IMR-90 (cell line): Measurements from ENCODE around the gene LARGE2. TPM values are rescaled to one million over a fixed set of nuclear protein-coding genes. Genes with fewer than 3 reads are reported as not detected.
A peak's percentile ranks its signal among the peaks of the same experiment; 100 is the strongest.

Source experiments
- ATAC-seq: fragments of 200-7000 bp; cut with Tn5 transposase; 2 replicates; pipeline ENCODE4 v1.9.1; 2020; ENCODE audit warnings: low read depth, mild to moderate bottlenecking, moderate library complexity
- BruUV-seq: library from RNA; stranded (reverse); fragments of 400-500 nt; replicated peaks from 2 replicates; lab custom pipeline; 2021; lab: Mats Ljungman, UMichigan
- CTCF ChIA-PET: fragments of 300-600 bp; formaldehyde crosslinking; extraction: SDS; loops from one replicate; lab custom pipeline; 2021; ENCODE audit warnings: antibody characterized with exemption; lab: Yijun Ruan, JAX
- POLR2A ChIA-PET: fragments of 300-600 bp; sonication (Branson Sonifier 250); formaldehyde crosslinking; loops from one replicate; lab custom pipeline; 2022; ENCODE audit warnings: antibody characterized with exemption; ENCODE audit not compliant: unreplicated experiment; lab: Charles Lee
- DNase-seq: peaks from one replicate; pipeline ENCODE4 v3.0.0; 2013
- H2AFZ ChIP-seq: replicated peaks from 2 replicates; pipeline ENCODE3; 2013; ENCODE audit warnings: low read length, mild to moderate bottlenecking; ENCODE audit not compliant: poor library complexity
- H2AK5ac ChIP-seq: 2 replicates; pipeline ENCODE4 v1.6.1; 2013; ENCODE audit warnings: low read depth, low read length, inconsistent platforms
- H2AK9ac ChIP-seq: replicated peaks from 2 replicates; pipeline ENCODE3; 2013; ENCODE audit warnings: mild to moderate bottlenecking, low read depth, low read length, moderate library complexity; ENCODE audit not compliant: poor library complexity
- H2BK120ac ChIP-seq: 2 replicates; pipeline ENCODE4 v1.6.1; 2013; ENCODE audit warnings: low read depth, low read length, inconsistent platforms
- H2BK15ac ChIP-seq: 3 replicates; pipeline ENCODE4 v1.6.1; 2013; ENCODE audit warnings: low read depth, low read length, inconsistent platforms
- H2BK20ac ChIP-seq: 2 replicates; pipeline ENCODE4 v1.6.1; 2013; ENCODE audit warnings: low read depth, mild to moderate bottlenecking, inconsistent platforms, low read length, moderate library complexity
- H2BK5ac ChIP-seq: 2 replicates; pipeline ENCODE4 v1.6.1; 2013; ENCODE audit warnings: mild to moderate bottlenecking, low read depth, low read length, inconsistent platforms; ENCODE audit not compliant: poor library complexity, severe bottlenecking
- H3K14ac ChIP-seq: replicated peaks from 2 replicates; pipeline ENCODE4 v1.6.1; 2013; ENCODE audit warnings: low read depth, low read length, inconsistent platforms
- H3K18ac ChIP-seq: 2 replicates; pipeline ENCODE4 v1.6.1; 2013; ENCODE audit warnings: low read depth, low read length, control low read depth
- H3K23ac ChIP-seq: 2 replicates; pipeline ENCODE4 v1.6.1; 2013; ENCODE audit warnings: low read depth, low read length, inconsistent platforms
- H3K27ac ChIP-seq: 2 replicates; pipeline ENCODE4 v1.5.1; 2013; ENCODE audit warnings: mild to moderate bottlenecking, control low read depth, low read length; ENCODE audit not compliant: insufficient read depth
- H3K27me3 ChIP-seq: 2 replicates; pipeline ENCODE4 v1.6.1; 2013; ENCODE audit warnings: low read length; ENCODE audit not compliant: control insufficient read depth, insufficient read depth
- H3K36me3 ChIP-seq: 2 replicates; pipeline ENCODE4 v1.6.1; 2013; ENCODE audit warnings: low read length, mixed read lengths; ENCODE audit not compliant: control insufficient read depth, insufficient read depth
- H3K4ac ChIP-seq: 2 replicates; pipeline ENCODE4 v1.6.1; 2013; ENCODE audit warnings: low read depth, low read length, inconsistent platforms
- H3K4me1 ChIP-seq: 2 replicates; pipeline ENCODE4 v1.6.1; 2013; ENCODE audit warnings: low read length, mixed read lengths; ENCODE audit not compliant: control insufficient read depth, insufficient read depth
- H3K4me2 ChIP-seq: 2 replicates; pipeline ENCODE4 v1.6.1; 2013; ENCODE audit warnings: low read depth, mild to moderate bottlenecking, control low read depth, low read length, moderate library complexity
- H3K4me3 ChIP-seq: 2 replicates; pipeline ENCODE4 v1.5.1; 2013; ENCODE audit warnings: low read depth, mild to moderate bottlenecking, control low read depth, low read length, moderate library complexity; ENCODE audit not compliant: insufficient read depth
- H3K56ac ChIP-seq: 2 replicates; pipeline ENCODE4 v1.6.1; 2013; ENCODE audit warnings: low read length, inconsistent platforms; ENCODE audit not compliant: insufficient read depth; ENCODE audit errors: extremely low read depth
- H3K79me1 ChIP-seq, 2 experiments: 2 replicates each; pipeline ENCODE4 v1.6.1; 2013; ENCODE audit warnings: low read length in 2 of 2, inconsistent platforms in 1 of 2, low read depth in 1 of 2
- H3K9ac ChIP-seq: 2 replicates; pipeline ENCODE4 v1.6.1; 2013; ENCODE audit warnings: low read depth, low read length, control low read depth
- H3K9me1 ChIP-seq: 2 replicates; pipeline ENCODE4 v1.6.1; 2013; ENCODE audit warnings: low read length, inconsistent platforms; ENCODE audit not compliant: insufficient read depth
- H3K9me3 ChIP-seq: 2 replicates; pipeline ENCODE4 v1.6.1; 2013; ENCODE audit warnings: low read length; ENCODE audit not compliant: control insufficient read depth, insufficient read depth
- H4K20me1 ChIP-seq: 2 replicates; pipeline ENCODE4 v1.6.1; 2013; ENCODE audit warnings: low read length, inconsistent platforms; ENCODE audit not compliant: insufficient read depth
- H4K5ac ChIP-seq: 2 replicates; pipeline ENCODE4 v1.6.1; 2013; ENCODE audit warnings: mild to moderate bottlenecking, low read depth, low read length, control low read depth
- H4K8ac ChIP-seq, 2 experiments: 2 replicates each; pipeline ENCODE4 v1.6.1; 2013; ENCODE audit warnings: low read depth in 2 of 2, low read length in 2 of 2, control low read depth in 1 of 2, inconsistent platforms in 1 of 2
- H4K91ac ChIP-seq: 2 replicates; pipeline ENCODE4 v1.6.1; 2013; ENCODE audit warnings: low read depth, low read length, inconsistent platforms; ENCODE audit not compliant: insufficient read depth
- CTCF ChIP-seq: conservative IDR thresholded peaks from 2 replicates; pipeline ENCODE4 v1.5.1; 2012; ENCODE audit warnings: mild to moderate bottlenecking, low read depth, low read length, improper control_type of control experiment
- FOS ChIP-seq: fragments of 150-350 bp; IDR thresholded peaks from 2 replicates; pipeline ENCODE4 v1.6.1; 2016; ENCODE audit warnings: low read depth, low read length
- MAZ ChIP-seq: IDR thresholded peaks from 2 replicates; pipeline ENCODE4 v1.6.1; 2012; ENCODE audit warnings: low read depth, mild to moderate bottlenecking, low read length, improper control_type of control experiment, moderate library complexity, borderline replicate concordance
- WGBS, 2 experiments: methylation state at CpG; one replicate each; pipeline versions ENCODE4 v1.1.5 to v1.1.7; 2013; ENCODE audit warnings: missing lambda C conversion rate in 2 of 2; ENCODE audit not compliant: insufficient read length in 1 of 2; ENCODE audit errors: extremely low coverage in 2 of 2; 5-methylcytosine and 5-hydroxymethylcytosine counted together
- dilution Hi-C: fragments of 300-500 bp; cut with HindIII; formaldehyde crosslinking; loops from one replicate; pipeline ENCODE4 v1.14.3; 2018; ENCODE audit warnings: low sequenced_read_pairs; ENCODE audit not compliant: unreplicated experiment
- in situ Hi-C: fragments of 300-500 bp; cut with MboI; formaldehyde crosslinking; loops from 3 replicates; pipeline ENCODE4 v1.14.3; 2019; ENCODE audit warnings: low sequenced_read_pairs, inconsistent platforms, mixed read lengths
- intact Hi-C: fragments of 100-400 bp; cut with micrococcal nuclease; formaldehyde crosslinking; loops from 2 replicates; pipeline ENCODE4 v1.10.0; 2022
- polyA plus RNA-seq, 3 experiments: library from polyadenylated mRNA; depleted of rRNA; stranded (reverse); fragments of >200 nt; gene quantifications; 2 replicates each; pipeline ENCODE4 v1.2.3, GENCODE V29; 2012; ENCODE audit warnings: low replicate concordance in 1 of 3
- total RNA-seq: library from RNA; depleted of rRNA; stranded (reverse); fragments of >200 nt; gene quantifications from 2 replicates; pipeline ENCODE4 v1.2.3, GENCODE V29; 2012

Gene LARGE2
- total and polyA plus RNA-seq, 2 of the 4 experiments (the other 2 are of a cell fraction), result 0.03 TPM; not detected in 1

- 90% methylated on average over 2 of the region's 7 CpGs; no CpG with 5 or more reads in 1 of the 2 experiments for WGBS, 2 experiments
- dilution Hi-C loops, result no loop called here
- Histone ChIP-seq H3K56ac (no peak overlapping the region), H3K4me2 (no peak overlapping the region), H3K4me1 (peaks cover 2% of the 10 kb centered on the region; the same call in 1 of the 2 replicates), H3K79me1 (peaks cover 0 to 3% of the 10 kb centered on the region in 2 experiments; a peak in 1 of 4 replicates), H2BK5ac (no peak overlapping the region), H2BK20ac (no peak overlapping the region), H3K4ac (no peak overlapping the region), H3K9me1 (peaks cover 12% of the 10 kb centered on the region), H3K9ac (no peak overlapping the region), H3K27ac (no peak overlapping the region), H2AK9ac (no peak overlapping the region), H3K18ac (no peak overlapping the region), H2AFZ (no peak overlapping the region), H3K27me3 (no peaks in the 10 kb centered on the region), H2AK5ac (no peak overlapping the region), H3K14ac (no peak overlapping the region), H4K20me1 (peaks cover 21% of the 10 kb centered on the region), H4K8ac (no peak overlapping the region), H3K9me3 (no peaks in the 10 kb centered on the region), H4K5ac (no peak overlapping the region), H3K23ac (no peak overlapping the region), H4K91ac (no peak overlapping the region), H2BK120ac (no peak overlapping the region), H2BK15ac (no peak overlapping the region), H3K36me3 (peaks cover 38% of the 10 kb centered on the region), H3K4me3 (no peak overlapping the region)
- DNase-seq (peak; percentile 22), ATAC-seq (peak; percentile 14; the same call in 1 of the 2 replicates)
- intact Hi-C loops, result loop anchor here (10.0 kb wide), 1 partner anchor 125 kb away; no protein-coding TSS in a partner anchor
- ChIA-PET CTCF (no interaction called here), POLR2A (no interaction called here)
- TF ChIP-seq CTCF (no peak), FOS (0 out of 2 replicates have a peak, but pooled peaks have one; percentile 37), MAZ (peak; percentile 56)
- no TSS peak for BruUV-seq
- in situ Hi-C loops, result loop anchor here (10.0 kb wide), 1 partner anchor 125 kb away; no protein-coding TSS in a partner anchor
Measured at GRCh38 chr11:45879803-45880686, 42.4 kb upstream of the LARGE2 start.
